ENCODE measurements around the gene TBX1.

GRCh38 chr22:19762568-19763457 lies 2.2 kb downstream of the TBX1 start:
- TF ChIP-seq NBN (IDR thresholded peaks at IDR 0.05) (no peak), CTCF (IDR thresholded peaks at IDR 0.05 in 2 of 3, conservative IDR thresholded peaks at IDR 0.05 in 1 of 3; ENCODE audit: control insufficient read depth in 2 of 3, extremely low read depth in 1 of 3, insufficient read depth in 1 of 3, low read depth in 3 of 3, low read length in 3 of 3) (no peak), CBX5 (IDR thresholded peaks at IDR 0.05; ENCODE audit: low read depth) (no peak), NRF1 (conservative IDR thresholded peaks at IDR 0.05; ENCODE audit: low read depth, low read length) (no peak), TAF1 (IDR thresholded peaks at IDR 0.05; ENCODE audit: borderline replicate concordance, low read depth, low read length) (no peak)
